Ishikawa (cell line): ENCODE measurements around the gene APOL4.
A peak's percentile ranks its signal among the peaks of the same experiment; 100 is the strongest.

Experiments used
- CREB1 ChIP-seq: IDR thresholded peaks from 2 replicates; pipeline ENCODE4 v1.6.1; 2012; ENCODE audit warnings: low read depth
- EGR1 ChIP-seq: IDR thresholded peaks from 2 replicates; pipeline ENCODE4 v1.6.1; 2012
- EP300 ChIP-seq: IDR thresholded peaks from 2 replicates; pipeline ENCODE4 v1.6.1; 2012; ENCODE audit warnings: borderline replicate concordance
- FOXM1 ChIP-seq: IDR thresholded peaks from 2 replicates; pipeline ENCODE4 v1.6.1; 2012; ENCODE audit warnings: low read depth, borderline replicate concordance
- REST ChIP-seq: IDR thresholded peaks from 2 replicates; pipeline ENCODE4 v1.6.1; 2012; ENCODE audit warnings: low read depth, mild to moderate bottlenecking
- TAF1 ChIP-seq: IDR thresholded peaks from 2 replicates; pipeline ENCODE4 v1.6.1; 2012; ENCODE audit warnings: low read depth, mild to moderate bottlenecking
- TCF12 ChIP-seq: IDR thresholded peaks from 2 replicates; pipeline ENCODE4 v1.6.1; 2012; ENCODE audit warnings: low read depth
- USF1 ChIP-seq: IDR thresholded peaks from 2 replicates; pipeline ENCODE4 v1.6.1; 2012

- peak; percentile 52; the same call in 1 of the 2 replicates for TF ChIP-seq EP300
- no peak for TF ChIP-seq CREB1
- no peak for TF ChIP-seq REST
- no peak for TF ChIP-seq USF1
- no peak for TF ChIP-seq TAF1
- no peak for TF ChIP-seq EGR1
- no peak for TF ChIP-seq TCF12
- peak; percentile 57; the same call in 1 of the 2 replicates for TF ChIP-seq FOXM1
These were observed 5.2 kb downstream of the APOL4 start for GRCh38 chr22:36196254-36197064.
